H1 (cell line): ENCODE measurements around the gene CA9. TPM values are rescaled to one million over a fixed set of nuclear protein-coding genes. Genes with fewer than 3 reads are reported as not detected.

ENCODE experiments used
- CTCF ChIA-PET: fragments of 300-600 bp; sonication (Branson Sonifier 250); formaldehyde crosslinking; loops from one replicate; lab custom pipeline; 2021; ENCODE audit not compliant: partially characterized antibody; lab: Charles Lee
- POLR2A ChIA-PET: fragments of 300-600 bp; sonication (Branson Sonifier 250); formaldehyde crosslinking; loops from one replicate; lab custom pipeline; 2021; ENCODE audit warnings: inconsistent platforms; ENCODE audit not compliant: partially characterized antibody; lab: Charles Lee
- DNase-seq, 2 experiments: peaks; one replicate each; pipeline versions ENCODE4 v3.0.0 to v3.0.0-alpha.2; 2010 to 2022; ENCODE audit warnings: low spot score in 2 of 2, low read depth in 1 of 2, mixed read lengths in 1 of 2
- FAIRE-seq: peaks from 2 replicates; lab custom pipeline; 2011; peaks lifted over from hg19 to GRCh38; lab: Jason Lieb, UNC
- H2AFZ ChIP-seq: 2 replicates; pipeline ENCODE4 v1.8.1; 2012; ENCODE audit warnings: low read length, inconsistent platforms
- H2AK5ac ChIP-seq: 2 replicates; pipeline ENCODE4 v1.6.1; 2013; ENCODE audit warnings: low read depth, low read length
- H2BK120ac ChIP-seq: replicated peaks from 2 replicates; pipeline ENCODE3; 2013; ENCODE audit warnings: low read depth, low read length, inconsistent platforms
- H2BK12ac ChIP-seq: 2 replicates; pipeline ENCODE4 v1.6.1; 2013; ENCODE audit warnings: low read depth, low read length
- H2BK15ac ChIP-seq: 2 replicates; pipeline ENCODE4 v1.6.1; 2013; ENCODE audit warnings: low read length
- H2BK20ac ChIP-seq: 2 replicates; pipeline ENCODE4 v1.6.1; 2013; ENCODE audit warnings: low read length
- H2BK5ac ChIP-seq: 2 replicates; pipeline ENCODE4 v1.6.1; 2013; ENCODE audit warnings: low read depth, low read length
- H3K14ac ChIP-seq: 2 replicates; pipeline ENCODE4 v1.6.1; 2013; ENCODE audit warnings: inconsistent platforms; ENCODE audit not compliant: insufficient read length
- H3K18ac ChIP-seq: 2 replicates; pipeline ENCODE4 v1.6.1; 2013; ENCODE audit warnings: low read length; ENCODE audit errors: extremely low read depth
- H3K23ac ChIP-seq: 2 replicates; pipeline ENCODE4 v1.6.1; 2013; ENCODE audit warnings: inconsistent platforms; ENCODE audit not compliant: insufficient read length
- H3K23me2 ChIP-seq: 2 replicates; pipeline ENCODE4 v1.6.1; 2013; ENCODE audit warnings: low read depth, low read length
- H3K27ac ChIP-seq: 2 replicates; pipeline ENCODE4 v1.6.1; 2011; ENCODE audit warnings: low read depth, low read length, inconsistent platforms
- H3K27me3 ChIP-seq, 4 experiments: replicated peaks in 1 of 4; 1 replicate in 1 of 4; 2 replicates in 3 of 4; pipeline versions ENCODE4 v1.6.1 to v1.8.1; 2011 to 2013; ENCODE audit warnings: low read length in 3 of 4, mild to moderate bottlenecking in 3 of 4, inconsistent platforms in 2 of 4, mixed read lengths in 2 of 4, moderate library complexity in 1 of 4; ENCODE audit not compliant: control insufficient read depth in 3 of 4, insufficient read depth in 3 of 4; ENCODE audit errors: extremely low read depth in 1 of 4
- H3K36me3 ChIP-seq, 4 experiments: 2 replicates each; pipeline versions ENCODE4 v1.6.1 to v1.8.1; 2011 to 2013; ENCODE audit warnings: mild to moderate bottlenecking in 4 of 4, low read length in 3 of 4, moderate library complexity in 2 of 4, control low read depth in 1 of 4, inconsistent platforms in 1 of 4; ENCODE audit not compliant: insufficient read depth in 4 of 4, control insufficient read depth in 2 of 4
- H3K4ac ChIP-seq: replicated peaks from 2 replicates; pipeline ENCODE3; 2013; ENCODE audit warnings: low read length, low read depth, mixed read lengths, inconsistent platforms; ENCODE audit not compliant: insufficient read length
- H3K4me1 ChIP-seq, 4 experiments: replicated peaks in 1 of 4; 1 replicate in 1 of 4; 2 replicates in 3 of 4; pipeline versions ENCODE4 v1.6.1 to v1.8.1; 2011 to 2013; ENCODE audit warnings: low read length in 3 of 4, inconsistent platforms in 2 of 4, mixed read lengths in 1 of 4; ENCODE audit not compliant: insufficient read depth in 4 of 4, control insufficient read depth in 3 of 4
- H3K4me2 ChIP-seq, 2 experiments: 2 replicates each; pipeline versions ENCODE4 v1.6.1 to v1.8.1; 2011 to 2013; ENCODE audit warnings: low read depth in 2 of 2, low read length in 2 of 2, control low read depth in 1 of 2, inconsistent platforms in 1 of 2, mild to moderate bottlenecking in 1 of 2; ENCODE audit not compliant: insufficient read depth in 1 of 2
- H3K4me3 ChIP-seq, 4 experiments: fragments of 200-600, 300-600 bp in 1 of 4; sonication (generic), shearing (Covaris generic), sonication (Bioruptor Twin) in 1 of 4; 2 replicates each; pipeline versions ENCODE4 v1.5.1 to v1.8.1; 2011 to 2016; ENCODE audit warnings: low read length in 4 of 4, low read depth in 3 of 4, control low read depth in 2 of 4, inconsistent platforms in 2 of 4, mild to moderate bottlenecking in 2 of 4, mixed read lengths in 1 of 4, moderate library complexity in 1 of 4; ENCODE audit not compliant: insufficient read depth in 2 of 4; ENCODE audit errors: extremely low read depth in 1 of 4
- H3K56ac ChIP-seq: replicated peaks from 2 replicates; pipeline ENCODE3; 2013; ENCODE audit warnings: low read depth, mild to moderate bottlenecking, mixed read lengths, low read length, inconsistent platforms; ENCODE audit not compliant: insufficient read length
- H3K79me1 ChIP-seq: 2 replicates; pipeline ENCODE4 v1.6.1; 2013; ENCODE audit warnings: low read depth, low read length, control low read depth
- H3K79me2 ChIP-seq, 2 experiments: 2 replicates each; pipeline versions ENCODE4 v1.6.1 to v1.8.1; 2012 to 2013; ENCODE audit warnings: low read length in 2 of 2, mild to moderate bottlenecking in 2 of 2, inconsistent platforms in 1 of 2; ENCODE audit not compliant: insufficient read depth in 2 of 2, control insufficient read depth in 1 of 2
- H3K9ac ChIP-seq, 4 experiments: replicated peaks in 1 of 4; 1 replicate in 1 of 4; 2 replicates in 3 of 4; pipeline versions ENCODE4 v1.6.1 to v1.8.1; 2011 to 2013; ENCODE audit warnings: low read depth in 3 of 4, low read length in 3 of 4, control low read depth in 2 of 4, mild to moderate bottlenecking in 2 of 4, moderate library complexity in 2 of 4, inconsistent platforms in 1 of 4; ENCODE audit errors: extremely low read depth in 1 of 4
- H3K9me3 ChIP-seq, 2 experiments: 2 replicates each; pipeline versions ENCODE4 v1.6.1 to v1.8.1; 2012 to 2013; ENCODE audit warnings: mild to moderate bottlenecking in 2 of 2, moderate library complexity in 2 of 2, control low read depth in 1 of 2, inconsistent platforms in 1 of 2, low read depth in 1 of 2, low read length in 1 of 2, mixed read lengths in 1 of 2; ENCODE audit not compliant: insufficient read depth in 2 of 2
- H4K20me1 ChIP-seq, 2 experiments: replicated peaks in 1 of 2; 2 replicates each; pipeline versions ENCODE3 to v1.8.1; 2011 to 2013; ENCODE audit warnings: inconsistent platforms in 2 of 2, low read length in 2 of 2, mild to moderate bottlenecking in 1 of 2; ENCODE audit not compliant: insufficient read depth in 2 of 2, control insufficient read depth in 1 of 2
- H4K5ac ChIP-seq: 2 replicates; pipeline ENCODE4 v1.6.1; 2013; ENCODE audit warnings: low read length, low read depth, mixed read lengths, inconsistent platforms; ENCODE audit not compliant: insufficient read length
- H4K8ac ChIP-seq: 2 replicates; pipeline ENCODE4 v1.8.0; 2013; ENCODE audit warnings: mild to moderate bottlenecking, moderate library complexity, low read length, inconsistent platforms; ENCODE audit not compliant: insufficient read depth; ENCODE audit errors: extremely low read depth
- H4K91ac ChIP-seq: replicated peaks from 2 replicates; pipeline ENCODE3; 2013; ENCODE audit warnings: low read length, mixed read lengths, inconsistent platforms; ENCODE audit not compliant: insufficient read length
- ATF3 ChIP-seq: IDR thresholded peaks from 2 replicates; pipeline ENCODE4 v1.6.1; 2011; ENCODE audit warnings: low read depth, mild to moderate bottlenecking, low read length; ENCODE audit not compliant: insufficient read depth
- CBX8 ChIP-seq: fragments of 300-800, 300-1000 bp; sonication (generic); IDR thresholded peaks from 2 replicates; pipeline ENCODE4 v1.7.1; 2016; ENCODE audit warnings: low read depth, low read length, borderline replicate concordance
- CHD1 ChIP-seq: IDR thresholded peaks from 2 replicates; pipeline ENCODE4 v1.6.1; 2012; ENCODE audit warnings: low read depth, low read length, improper control_type of control experiment
- CTBP2 ChIP-seq: IDR thresholded peaks from 2 replicates; pipeline ENCODE4 v1.7.0; 2011; ENCODE audit warnings: borderline replicate concordance, mild to moderate bottlenecking, moderate library complexity, mixed read lengths, low read length; ENCODE audit not compliant: insufficient read depth, insufficient read length
- EZH2 ChIP-seq: fragments of 200-600 bp; sonication (generic); IDR thresholded peaks from 2 replicates; pipeline ENCODE4 v1.7.1; 2012; ENCODE audit warnings: low read depth, mild to moderate bottlenecking, moderate library complexity, low read length, inconsistent platforms; ENCODE audit not compliant: severe bottlenecking
- KDM4A ChIP-seq: IDR thresholded peaks from one replicate; pipeline ENCODE4 v1.7.1; 2012; ENCODE audit warnings: low read depth, mild to moderate bottlenecking, moderate library complexity, low read length, inconsistent platforms; ENCODE audit not compliant: severe bottlenecking
- NRF1 ChIP-seq: IDR thresholded peaks from 2 replicates; pipeline ENCODE4 v1.6.1; 2011; ENCODE audit warnings: mild to moderate bottlenecking, low read depth, low read length, improper control_type of control experiment
- POLR2A ChIP-seq, 2 experiments: IDR thresholded peaks; 1 replicate in 1 of 2; 2 replicates in 1 of 2; pipeline ENCODE4 v1.6.1; 2011; ENCODE audit warnings: low read depth in 2 of 2, low read length in 2 of 2, mild to moderate bottlenecking in 2 of 2; ENCODE audit errors: control extremely low read depth in 1 of 2
- POLR2AphosphoS5 ChIP-seq: IDR thresholded peaks from 2 replicates; pipeline ENCODE4 v1.6.1; 2011; ENCODE audit warnings: low read depth, low read length
- POU5F1 ChIP-seq: IDR thresholded peaks from 2 replicates; pipeline ENCODE4 v1.6.1; 2011; ENCODE audit warnings: low read depth, mild to moderate bottlenecking, low read length, moderate library complexity
- TAF1 ChIP-seq: IDR thresholded peaks from 2 replicates; pipeline ENCODE4 v1.6.1; 2011; ENCODE audit warnings: mild to moderate bottlenecking, low read depth, low read length
- TCF12 ChIP-seq: IDR thresholded peaks from 2 replicates; pipeline ENCODE4 v1.6.1; 2011; ENCODE audit warnings: low read depth, mild to moderate bottlenecking, low read length
- TEAD4 ChIP-seq: IDR thresholded peaks from 2 replicates; pipeline ENCODE4 v1.6.1; 2012; ENCODE audit warnings: low read depth, low read length, inconsistent platforms, mixed read lengths
- WGBS, 2 experiments: shearing (Covaris generic) in 1 of 2; methylation state at CpG; one replicate each; pipeline versions ENCODE4 v1.1.6 to v1.1.7; 2013 to 2015; ENCODE audit warnings: low lambda C conversion rate in 2 of 2, mixed read lengths in 2 of 2, inconsistent platforms in 1 of 2, low coverage in 1 of 2, missing lambda C conversion rate in 1 of 2; ENCODE audit not compliant: insufficient replicate concordance in 2 of 2, insufficient coverage in 1 of 2, insufficient read length in 1 of 2; ENCODE audit errors: extremely low coverage in 1 of 2, missing lambda C conversion rate in 1 of 2; 5-methylcytosine and 5-hydroxymethylcytosine counted together
- polyA plus RNA-seq, 7 experiments: library from polyadenylated mRNA; depleted of rRNA in 3 of 7; stranded (reverse) in 5 of 7; unstranded in 2 of 7; fragments of >200 nt in 5 of 7; fragments of 200-250 nt in 2 of 7; gene quantifications; 1 replicate in 5 of 7; 2 replicates in 1 of 7; 4 replicates in 1 of 7; pipeline versions ENCODE4 v1.2.1 to v1.2.3, GENCODE V29; 2011 to 2013; ENCODE audit warnings: missing spikeins in 2 of 7, mixed read lengths in 2 of 7
- total RNA-seq: library from RNA; stranded (reverse); fragmentation: NEBNext Ultra II Directional; extraction: Animal tissue kit (Norgen Biotek cat#: 25700); gene quantifications from 2 replicates; pipeline ENCODE4 v1.2.1, GENCODE V29; 2021

Gene CA9
- total and polyA plus RNA-seq, 2 of the 8 experiments (the other 6 are each of a cell fraction or from before 2014, with no cell fraction given) = 1.3 to 1.8 TPM

GRCh38 chr9:35708146-35708545 lies 34.4 kb downstream of the CA9 start:
- H2BK12ac ChIP-seq = no peak overlapping the region
- H3K4ac ChIP-seq = no peak overlapping the region
- no peak overlapping the region for H3K14ac ChIP-seq
- peaks cover 0 to 8% of the 10 kb centered on the region in 2 experiments for H4K20me1 ChIP-seq
- no peak overlapping the region for H2BK15ac ChIP-seq
- peaks cover 32 to 89% (median 71%) of the 10 kb centered on the region in 4 experiments for H3K36me3 ChIP-seq
- no peaks in the 10 kb centered on the region for H3K9me3 ChIP-seq
- ChIA-PET CTCF (interaction anchor here (0.7 to 13.1 kb wide), 7 partner anchors 9 to 62 kb away, joined by 3 to 199 read pairs (median 4); partner anchors contain the start of genes ARHGEF39 and TPM2), POLR2A (interaction anchor here (0.6 to 4.1 kb wide), 3 partner anchors 19 to 61 kb away, joined by 3 to 19 read pairs (median 3); no protein-coding TSS in a partner anchor)
- no peak overlapping the region for H3K56ac ChIP-seq
- no peak overlapping the region for H2AFZ ChIP-seq
- no peak overlapping the region for H2BK120ac ChIP-seq
- no peaks in the 10 kb centered on the region for H3K4me1 ChIP-seq
- no peak overlapping the region for H4K5ac ChIP-seq
- H3K9ac ChIP-seq = no peak overlapping the region; a peak in 1 of 7 replicates
- H3K79me1 ChIP-seq = no peaks in the 10 kb centered on the region
- H4K91ac ChIP-seq = no peak overlapping the region
- no peak for TF ChIP-seq EZH2
- no peak for TF ChIP-seq CHD1
- no peak for TF ChIP-seq POLR2A (IDR thresholded peaks at IDR 0.05; ENCODE audit: control extremely low read depth in 1 of 2, low read depth in 2 of 2, low read length in 2 of 2)
- TF ChIP-seq TCF12 = no peak
- TF ChIP-seq NRF1 = no peak
- TF ChIP-seq CTBP2 = no peak
- no peak for TF ChIP-seq POLR2AphosphoS5
- no peak for TF ChIP-seq TEAD4
- TF ChIP-seq POU5F1 = no peak
- TF ChIP-seq ATF3 = no peak
- TF ChIP-seq TAF1 = no peak
- no peak for TF ChIP-seq KDM4A
- TF ChIP-seq CBX8 = no peak
- H4K8ac ChIP-seq = no peak overlapping the region
- no peaks in the 10 kb centered on the region for H3K27me3 ChIP-seq
- no peaks in the 10 kb centered on the region for H3K79me2 ChIP-seq
- no peak overlapping the region for H3K23ac ChIP-seq
- FAIRE-seq = no peak
- no peak overlapping the region for H3K4me3 ChIP-seq
- H3K4me2 ChIP-seq = no peak overlapping the region
- no peaks in the 10 kb centered on the region for H3K23me2 ChIP-seq
- H3K27ac ChIP-seq = no peak overlapping the region
- no peak for DNase-seq
- 96% methylated on average over 4 of the region's 4 CpGs; no CpG with 5 or more reads in 1 of the 2 experiments for WGBS, 2 experiments
- H3K18ac ChIP-seq = no peak overlapping the region
- H2BK5ac ChIP-seq = no peak overlapping the region
- H2AK5ac ChIP-seq = no peak overlapping the region
- H2BK20ac ChIP-seq = no peak overlapping the region
